NCI-H345 (cell line): ENCODE results near the gene SLC22A31.
A peak's percentile ranks its signal among the peaks of the same experiment; 100 is the strongest.
"Not testable (repeated sequence)": the region's sequence is repeated elsewhere in the genome, so short reads cannot be mapped to it uniquely, and the experiment has no call there.

Source experiments
- DNase-seq: peaks from one replicate; lab custom pipeline; 2025; lab: John Stamatoyannopoulos, UW

Gene SLC22A31

DNA sequence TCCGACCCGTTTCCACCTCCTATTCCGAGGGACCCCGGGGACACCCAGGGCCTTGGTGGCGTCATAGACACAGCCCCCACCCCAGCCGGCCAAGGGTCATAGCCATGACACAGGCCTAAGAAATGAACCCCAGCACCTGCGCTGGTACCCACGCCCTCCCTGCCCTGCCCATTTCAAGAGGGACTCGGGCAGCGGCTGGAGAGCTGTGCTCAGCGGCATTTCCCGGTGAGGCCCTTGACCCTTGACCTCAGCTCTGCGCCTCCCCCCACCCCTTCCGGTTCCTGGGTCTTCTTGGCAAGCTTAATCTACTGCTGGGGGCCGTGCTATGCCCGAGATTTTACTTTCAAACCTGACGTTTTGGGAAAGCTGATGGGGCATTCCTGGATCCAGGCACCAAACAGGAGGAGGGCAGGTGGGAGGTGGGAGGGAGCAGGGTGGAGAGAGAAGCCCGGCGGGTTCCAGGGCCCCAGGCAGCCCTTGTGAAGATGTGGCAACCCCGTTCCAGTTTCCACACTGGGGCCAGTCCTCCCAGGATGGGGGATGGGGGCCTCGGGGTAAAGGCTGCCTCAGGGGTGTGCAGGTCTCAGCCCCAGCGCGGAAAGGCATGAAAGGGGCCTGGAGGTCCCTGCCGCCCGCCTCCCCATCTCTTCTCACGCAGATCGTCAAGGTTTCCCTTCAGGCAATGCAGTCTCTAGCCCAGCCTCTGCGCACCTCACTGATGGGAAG lies at the start of gene SLC22A31:
SLC22A31 (minus strand) TSS at position 414 of the 726 bp plus-strand sequence; CDS start at position 378, 36 bp downstream.
- DNase-seq, result no peak

DNA sequence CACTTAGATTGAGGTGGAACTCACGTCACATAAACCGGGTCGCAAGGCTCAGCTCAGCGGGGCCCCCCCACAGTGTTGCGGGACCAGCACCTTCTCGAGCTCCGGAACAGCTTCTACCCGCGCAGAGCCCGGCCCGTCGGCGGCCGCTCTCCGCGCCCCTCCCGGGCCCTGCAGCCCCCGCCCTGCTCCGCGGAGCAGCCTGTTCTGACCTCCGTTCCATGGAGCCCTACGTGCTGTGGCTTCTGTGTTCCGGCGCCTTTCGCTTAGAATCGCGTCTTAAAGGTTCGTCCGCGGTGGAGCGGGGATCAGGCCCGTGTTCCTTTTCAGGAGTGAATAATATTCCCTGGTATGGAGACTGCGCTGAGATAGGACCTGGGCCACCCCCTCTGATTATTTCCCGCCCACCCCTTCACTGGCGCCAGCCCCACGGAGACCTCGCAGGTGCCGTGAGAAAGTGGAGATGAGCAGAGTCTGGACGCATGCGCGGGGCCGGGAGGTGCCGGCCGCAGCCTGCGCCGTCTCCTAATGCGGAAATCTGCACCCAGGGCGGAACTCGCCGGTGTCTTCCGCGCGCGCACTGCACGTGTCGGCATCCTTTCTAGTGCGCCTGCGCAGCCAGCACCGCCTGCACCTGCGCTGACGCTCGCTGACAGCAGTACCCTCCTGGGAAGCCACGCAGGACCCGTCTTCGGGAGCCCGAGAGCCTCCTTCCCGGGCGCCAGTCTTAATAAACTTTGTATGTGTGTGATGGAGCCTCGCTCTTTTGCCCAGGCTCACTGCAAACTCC lies 48.1 kb upstream of the SLC22A31 start:
- DNase-seq, result no peak

DNA sequence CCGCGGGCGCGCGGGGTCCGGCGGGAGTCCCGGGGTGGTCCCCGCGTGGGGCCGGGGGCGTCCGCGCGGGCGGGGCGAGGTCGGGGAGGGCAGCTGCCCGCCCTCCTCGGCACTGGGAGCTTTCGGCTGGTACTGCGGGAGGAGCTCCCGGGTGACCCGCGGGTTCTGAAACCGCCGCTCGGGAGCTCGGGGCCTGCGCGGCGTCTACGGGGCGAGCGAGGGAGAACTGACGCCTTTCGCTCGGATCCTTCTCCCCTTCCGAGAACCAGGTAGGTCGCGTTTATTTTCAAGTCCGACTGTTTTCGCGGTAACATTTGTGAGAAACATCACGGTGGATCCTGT lies 47.4 kb upstream of the SLC22A31 start:
- DNase-seq, result not testable (repeated sequence)

DNA sequence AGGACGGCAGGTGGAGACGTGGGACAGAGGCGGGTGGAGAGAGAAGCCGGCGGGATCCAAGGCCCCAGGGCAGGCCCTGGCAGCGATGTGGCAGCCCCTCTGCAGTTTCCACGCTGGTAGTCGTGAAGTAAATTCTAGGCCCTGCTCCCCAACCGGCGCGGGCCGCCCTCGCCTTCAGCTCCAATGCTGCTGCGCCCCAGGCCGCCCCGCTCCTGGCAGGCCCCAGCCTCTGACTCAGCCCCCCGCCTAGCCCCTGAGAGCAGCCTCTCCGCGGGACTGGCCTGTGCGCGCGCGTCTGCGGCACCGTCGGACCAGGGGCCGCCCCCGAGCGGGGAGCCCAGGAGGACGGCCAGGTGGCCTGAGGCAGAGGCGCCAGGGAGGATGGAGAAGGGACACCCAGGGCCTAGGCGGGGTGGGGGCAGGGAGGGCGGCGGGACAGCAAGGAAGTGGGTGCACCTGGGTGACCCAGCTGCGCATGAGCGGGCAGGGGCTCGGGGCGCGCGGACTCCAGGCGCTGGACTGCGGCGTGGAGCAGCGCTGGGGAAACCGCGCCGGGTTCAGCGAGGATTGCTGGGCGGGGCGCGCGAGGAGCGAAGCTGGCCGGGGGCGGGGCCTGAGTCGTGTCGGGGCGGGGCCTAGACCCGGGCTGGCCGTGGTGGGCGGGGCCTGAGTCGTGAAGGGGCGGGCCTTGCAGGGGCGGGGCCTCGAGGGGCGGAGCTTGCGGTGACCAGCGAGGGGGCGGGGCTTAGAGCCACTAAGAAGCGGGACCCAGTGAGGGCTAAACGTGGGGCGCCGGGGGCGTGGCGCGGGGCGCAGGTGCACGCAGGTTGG lies 46.8 kb upstream of the SLC22A31 start:
- peak; percentile 71 for DNase-seq

DNA sequence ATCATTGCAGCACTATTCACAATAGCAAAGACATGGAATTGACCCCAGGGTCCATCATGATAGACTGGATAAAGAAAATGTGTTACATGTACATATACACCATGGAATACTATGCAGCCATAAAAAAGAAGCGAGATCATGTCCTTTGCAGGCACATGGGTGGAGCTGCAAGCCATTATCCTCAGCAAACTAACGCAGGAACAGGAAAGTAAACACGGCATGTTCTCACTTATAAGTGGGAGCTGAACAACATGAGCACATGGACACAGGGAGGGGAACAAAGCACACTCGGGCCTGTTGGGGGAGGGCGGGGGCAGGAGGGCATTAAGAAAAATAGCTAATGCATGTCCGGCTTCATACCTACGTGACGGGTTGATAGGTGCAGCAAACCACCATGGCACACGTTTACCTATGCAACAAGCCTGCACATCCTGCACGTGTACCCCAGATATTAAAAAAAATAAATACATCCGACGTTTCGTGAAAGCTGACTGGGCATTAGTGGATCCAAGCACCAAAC lies 46.1 kb upstream of the SLC22A31 start:
- no peak for DNase-seq

DNA sequence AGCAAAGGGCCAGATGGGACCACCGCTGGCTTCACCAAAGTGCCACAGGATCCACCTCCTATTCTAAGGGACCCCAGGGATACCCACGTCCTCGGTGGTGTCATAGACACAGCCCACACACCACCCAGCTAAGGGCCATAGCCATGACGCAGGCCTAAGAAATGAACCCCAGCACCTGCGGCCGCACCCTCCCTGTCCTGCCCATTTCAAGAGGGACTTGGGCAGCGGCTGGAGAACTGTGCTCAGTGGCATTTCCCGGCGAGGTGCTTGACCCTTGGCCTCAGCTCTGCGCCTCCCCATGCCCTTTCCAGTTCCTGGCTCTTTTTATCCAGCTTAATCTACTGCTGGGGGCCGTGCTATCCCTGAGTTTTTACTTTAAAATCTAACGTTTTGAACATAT lies 44.4 kb upstream of the SLC22A31 start:
- no peak for DNase-seq

GRCh38 chr16:89244264-89244663 lies 43.9 kb upstream of the SLC22A31 start:
- DNase-seq, result not testable (repeated sequence)

- no peak for DNase-seq
These were observed 43.3 kb upstream of the SLC22A31 start for GRCh38 chr16:89243664-89244063.

- DNase-seq, result no peak
These were observed 42.5 kb upstream of the SLC22A31 start for GRCh38 chr16:89242795-89243200.

DNA sequence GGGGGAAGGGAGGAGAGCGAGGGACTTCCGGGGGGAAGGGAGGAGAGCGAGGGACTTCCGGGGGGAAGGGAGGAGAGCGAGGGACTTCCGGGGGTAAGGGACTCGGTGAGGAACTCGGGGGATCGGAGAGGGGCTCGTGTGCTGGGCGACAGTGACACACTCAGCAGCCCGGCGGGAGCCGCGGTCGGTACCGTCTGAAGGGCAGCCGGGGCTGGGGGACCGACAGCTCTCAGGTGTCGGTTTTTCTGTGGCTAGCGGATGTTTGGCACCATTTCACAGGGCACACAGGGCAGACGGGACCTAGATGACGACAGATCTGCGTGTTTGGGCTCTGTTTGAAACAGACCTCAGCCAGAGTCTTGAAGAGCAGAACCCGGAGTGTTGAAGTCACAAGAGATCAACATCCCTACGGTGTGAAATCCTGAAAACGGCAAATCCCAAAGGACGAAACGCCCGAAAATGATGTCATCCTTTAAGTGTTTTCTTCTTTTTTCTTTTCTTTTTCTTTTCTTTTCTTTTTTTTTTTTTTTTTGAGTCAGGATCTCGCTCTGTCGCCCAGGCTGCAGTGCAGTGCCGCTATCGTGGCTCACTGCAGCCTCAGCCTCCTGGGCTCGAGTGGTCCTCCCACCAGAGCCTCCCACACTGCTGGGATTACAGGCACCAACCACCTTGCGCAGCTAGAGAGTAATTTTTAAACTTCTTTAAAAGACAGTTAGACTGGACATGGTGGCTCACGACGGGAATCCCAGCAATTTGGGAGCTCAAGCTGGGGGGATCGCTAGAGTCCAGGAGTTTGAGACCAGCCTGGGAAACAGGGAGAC lies 41.1 kb upstream of the SLC22A31 start:
- peak; percentile 53 for DNase-seq

GRCh38 chr16:89237733-89238132 lies 37.4 kb upstream of the SLC22A31 start:
- no peak for DNase-seq

DNA sequence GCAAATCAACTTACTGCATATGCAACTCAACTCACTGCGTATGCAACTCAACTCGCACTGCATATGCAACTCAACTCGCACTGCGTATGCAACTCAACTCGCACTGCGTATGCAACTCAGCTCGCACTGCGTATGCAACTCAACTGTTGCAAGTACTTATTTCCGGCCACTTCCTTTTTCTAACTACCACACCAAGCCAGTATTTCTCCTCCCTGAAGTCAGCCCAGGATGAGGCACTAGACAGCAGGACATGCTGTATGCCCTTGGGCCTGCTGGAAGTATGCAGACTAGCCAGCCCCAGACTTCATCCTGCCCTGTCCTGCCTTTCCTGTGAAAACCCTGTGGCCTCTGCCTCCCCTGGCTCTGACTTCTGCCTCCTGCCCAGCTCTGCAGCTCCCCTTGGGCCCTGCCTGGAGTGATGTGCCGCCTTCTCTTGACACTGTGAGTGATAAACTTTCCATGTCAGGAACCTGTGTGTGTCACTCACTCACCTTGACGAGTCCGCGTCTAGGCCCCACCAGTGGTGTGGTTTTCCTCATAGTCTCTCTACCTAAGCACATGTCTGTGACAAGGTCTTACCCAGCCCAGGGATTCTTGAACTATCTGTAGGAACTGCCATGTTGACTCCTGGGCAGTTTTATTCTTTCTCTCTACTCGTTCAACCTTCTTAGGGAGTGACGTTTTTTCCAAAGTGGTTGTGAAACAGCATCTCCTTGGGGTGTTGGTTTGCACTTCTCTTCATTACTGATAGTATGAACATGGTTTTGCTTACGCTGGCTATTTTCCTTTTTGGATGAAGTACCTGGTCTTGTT lies 33.5 kb upstream of the SLC22A31 start:
- no peak for DNase-seq

DNA sequence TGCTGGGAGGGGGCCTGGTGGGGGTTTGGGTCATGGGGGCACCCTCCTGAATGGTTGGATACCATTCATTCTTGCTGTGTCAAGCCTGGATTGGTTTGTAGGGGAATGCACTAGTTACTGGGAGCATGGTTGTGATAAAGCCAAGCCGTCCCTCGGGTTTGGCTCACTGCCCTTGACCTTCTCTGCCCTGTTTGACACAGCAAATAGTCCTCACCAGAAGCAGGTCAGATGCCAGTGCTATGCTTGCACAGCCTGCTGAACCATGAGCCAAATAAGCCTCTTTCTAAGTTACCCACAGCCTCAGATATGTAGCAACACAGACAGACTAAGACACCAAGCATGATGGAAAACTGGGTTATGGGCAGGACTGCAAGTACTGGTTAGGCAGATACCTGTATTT lies 31.8 kb upstream of the SLC22A31 start:
- DNase-seq, result no peak

GRCh38 chr16:89230255-89230654 lies 29.9 kb upstream of the SLC22A31 start:
- no peak for DNase-seq

GRCh38 chr16:89224665-89225064 lies 24.3 kb upstream of the SLC22A31 start:
- no peak for DNase-seq

DNA sequence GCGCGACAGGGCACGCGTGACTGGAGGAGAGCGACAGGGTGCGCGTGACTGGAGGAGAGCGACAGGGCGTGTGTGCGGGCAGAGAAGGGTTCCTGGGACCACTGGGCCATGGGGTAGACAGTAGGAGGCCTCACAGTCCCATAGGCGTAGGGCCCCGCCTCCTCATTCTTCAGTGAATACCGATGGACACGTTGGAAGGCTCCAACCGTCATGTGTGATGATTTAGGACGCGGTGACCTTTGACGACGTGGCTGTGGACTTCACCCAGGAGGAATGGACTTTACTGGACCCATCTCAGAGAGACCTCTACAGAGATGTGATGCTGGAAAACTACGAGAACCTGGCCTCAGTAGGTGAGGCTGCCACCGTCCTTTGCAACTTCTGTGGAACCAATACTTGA lies 22.6 kb upstream of the SLC22A31 start:
- no peak for DNase-seq

DNA sequence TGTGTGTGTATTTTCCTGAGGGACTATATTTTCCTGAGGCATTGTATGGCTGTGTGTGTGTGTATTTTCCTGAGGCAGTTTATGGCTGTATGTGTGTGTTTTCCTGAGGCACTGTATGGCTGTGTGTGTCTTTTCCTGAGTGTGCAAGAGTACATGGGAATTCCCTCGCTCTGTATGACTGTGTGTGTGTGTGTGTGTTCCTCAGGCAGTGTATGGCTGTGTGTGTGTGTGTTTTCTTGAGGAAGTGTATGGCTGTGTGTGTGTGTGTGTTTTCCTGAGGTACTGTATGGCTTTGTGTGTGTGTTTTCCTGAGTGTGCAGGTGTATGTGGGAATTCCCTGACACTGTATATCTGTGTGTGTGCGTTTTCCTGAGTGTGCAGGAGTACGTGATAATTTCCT lies 21.3 kb upstream of the SLC22A31 start:
- no peak for DNase-seq

GRCh38 chr16:89219365-89219764 lies 19.0 kb upstream of the SLC22A31 start:
- DNase-seq, result no peak

GRCh38 chr16:89217388-89218191 lies 17.3 kb upstream of the SLC22A31 start, which contains the start of gene ZNF778:
Gene ZNF778, plus strand, starts transcription at chr16:89217703. Its CDS starts 3,425 bp downstream, at chr16:89221128.
- peak; percentile 77 for DNase-seq

DNA sequence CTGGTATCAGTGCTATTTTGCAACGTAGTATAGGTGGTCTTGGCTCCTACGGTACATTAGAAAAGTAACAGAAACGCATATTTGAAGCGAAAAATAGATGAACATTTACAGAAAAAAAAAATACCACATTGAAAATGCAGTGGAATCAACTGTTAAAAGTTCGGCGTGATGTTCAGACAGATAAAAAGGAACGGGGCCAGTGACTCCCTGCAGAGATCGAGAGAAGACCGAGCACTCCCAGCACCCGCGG lies 16.7 kb upstream of the SLC22A31 start:
- DNase-seq, result no peak
